PC-3 (cell line): Measurements from ENCODE around the gene TMEM184A. TPM values are rescaled to one million over a fixed set of nuclear protein-coding genes. Genes with fewer than 3 reads are reported as not detected.

Source experiments
- ATAC-seq: fragments of 200-7000 bp; cut with Tn5 transposase; 2 replicates; pipeline ENCODE4 v1.9.1; 2020; ENCODE audit warnings: mild to moderate bottlenecking, moderate library complexity
- BruUV-seq: library from RNA; stranded (reverse); fragments of 400-500 nt; replicated peaks from 2 replicates; lab custom pipeline; 2021; lab: Mats Ljungman, UMichigan
- CTCF ChIA-PET: fragments of 300-600 bp; sonication (Branson Sonifier 250); formaldehyde crosslinking; loops from one replicate; lab custom pipeline; 2022; ENCODE audit warnings: antibody characterized with exemption; lab: Charles Lee
- POLR2A ChIA-PET: fragments of 300-600 bp; sonication (Branson Sonifier 250); formaldehyde crosslinking; loops from one replicate; lab custom pipeline; 2022; ENCODE audit warnings: antibody characterized with exemption; ENCODE audit not compliant: unreplicated experiment; lab: Charles Lee
- DNase-seq: peaks from one replicate; pipeline ENCODE4 v3.0.0-alpha.2; 2015
- H2AFZ ChIP-seq: fragments of 300-600 bp; sonication (generic); 2 replicates; pipeline ENCODE4 v1.6.0; 2016; ENCODE audit warnings: antibody characterized with exemption, low read length
- H3F3A ChIP-seq: fragments of 300-600 bp; sonication (generic); one replicate; pipeline ENCODE4 v1.6.0; 2017; ENCODE audit warnings: antibody characterized with exemption, low read length, control low read depth, mild to moderate bottlenecking; ENCODE audit not compliant: unreplicated experiment
- H3K27ac ChIP-seq: fragments of 300-600 bp; sonication (generic); 2 replicates; pipeline ENCODE4 v1.5.1; 2016; ENCODE audit warnings: mild to moderate bottlenecking, low read length
- H3K27me3 ChIP-seq: fragments of 300-600 bp; sonication (generic); 2 replicates; pipeline ENCODE4 v1.6.1; 2016; ENCODE audit warnings: low read length, mixed read lengths
- H3K36me3 ChIP-seq: fragments of 300-600 bp; sonication (generic); 2 replicates; pipeline ENCODE4 v1.6.1; 2016; ENCODE audit warnings: low read depth, mixed run types, low read length, mixed read lengths
- H3K4me1 ChIP-seq: fragments of 300-600 bp; sonication (generic); 2 replicates; pipeline ENCODE4 v1.5.1; 2016; ENCODE audit warnings: low read length; ENCODE audit not compliant: insufficient read depth
- H3K4me2 ChIP-seq: fragments of 300-600 bp; sonication (generic); 2 replicates; pipeline ENCODE4 v1.6.0; 2016; ENCODE audit warnings: low read length
- H3K4me3 ChIP-seq: fragments of 300-600 bp; sonication (generic); 2 replicates; pipeline ENCODE4 v1.5.1; 2016; ENCODE audit warnings: mild to moderate bottlenecking, low read length, mixed read lengths
- H3K79me2 ChIP-seq: fragments of 300-600 bp; sonication (generic); 2 replicates; pipeline ENCODE4 v1.6.1; 2017; ENCODE audit warnings: low read length, mixed read lengths
- H3K9ac ChIP-seq: fragments of 300-600 bp; sonication (generic); 2 replicates; pipeline ENCODE4 v1.6.0; 2016; ENCODE audit warnings: mild to moderate bottlenecking, low read length
- H3K9me2 ChIP-seq: fragments of 300-600 bp; sonication (generic); replicated peaks from 2 replicates; pipeline ENCODE4 v1.6.1; 2016; ENCODE audit warnings: mixed run types, low read length, mixed read lengths
- H3K9me3 ChIP-seq: fragments of 300-600 bp; sonication (generic); 2 replicates; pipeline ENCODE4 v1.6.1; 2016; ENCODE audit warnings: low read length, mixed read lengths
- H4K20me1 ChIP-seq: fragments of 300-600 bp; sonication (generic); 2 replicates; pipeline ENCODE4 v1.6.1; 2016; ENCODE audit warnings: low read length, mixed read lengths
- CTCF ChIP-seq: fragments of 300-600 bp; sonication (generic); conservative IDR thresholded peaks from 2 replicates; pipeline ENCODE4 v1.5.1; 2017; ENCODE audit warnings: antibody characterized with exemption, low read depth, mild to moderate bottlenecking, low read length
- EZH2 ChIP-seq: fragments of 300-600 bp; sonication (generic); IDR thresholded peaks from one replicate; pipeline ENCODE4 v1.6.1; 2017; ENCODE audit warnings: antibody characterized with exemption, mild to moderate bottlenecking, low read length; ENCODE audit not compliant: unreplicated experiment
- EZH2phosphoT487 ChIP-seq: fragments of 300-600 bp; sonication (generic); IDR thresholded peaks from 2 replicates; pipeline ENCODE4 v1.6.1; 2018; ENCODE audit warnings: mild to moderate bottlenecking, antibody characterized with exemption, low read length, borderline replicate concordance
- intact Hi-C: fragments of 100-400 bp; cut with micrococcal nuclease; formaldehyde crosslinking; loops from 2 replicates; pipeline ENCODE4 v1.9.0; 2023
- total RNA-seq: library from RNA; depleted of rRNA; stranded (reverse); fragments of >200 nt; gene quantifications from 2 replicates; pipeline ENCODE4 v1.2.3, GENCODE V29; 2014

TMEM184A gene
- total RNA-seq, 1 experiment from 2014 or later = 23.1 TPM

GRCh38 chr7:1563981-1564602 is 8.1 kb upstream of the TMEM184A start:
- ATAC-seq (no peak), DNase-seq (no peak)
- CTCF ChIA-PET = no interaction called here
- Histone ChIP-seq H3K36me3 (peaks cover 5% of the 10 kb centered on the region; the same call in 1 of the 2 replicates), H3K27ac (no peak overlapping the region), H3K4me1 (peaks cover 47% of the 10 kb centered on the region), H2AFZ (no peak overlapping the region), H3K9me3 (no peaks in the 10 kb centered on the region), H3K9me2 (no peaks in the 10 kb centered on the region), H4K20me1 (no peaks in the 10 kb centered on the region), H3F3A (peaks cover 5% of the 10 kb centered on the region), H3K4me3 (no peak overlapping the region), H3K9ac (no peak overlapping the region), H3K79me2 (peaks cover 20% of the 10 kb centered on the region), H3K4me2 (no peak overlapping the region), H3K27me3 (no peaks in the 10 kb centered on the region)
- BruUV-seq = no TSS peak
- intact Hi-C loops = no loop called here
- TF ChIP-seq EZH2 (no peak), EZH2phosphoT487 (no peak)
- POLR2A ChIA-PET = no interaction called here

- Histone ChIP-seq H3K9me2 (no peaks in the 10 kb centered on the region), H3K27ac (no peak overlapping the region), H3K4me1 (peaks cover 42% of the 10 kb centered on the region), H3K27me3 (no peaks in the 10 kb centered on the region), H3K79me2 (peaks cover 13% of the 10 kb centered on the region), H3K4me3 (no peak overlapping the region), H2AFZ (no peak overlapping the region), H3F3A (peaks cover 2% of the 10 kb centered on the region), H4K20me1 (no peaks in the 10 kb centered on the region), H3K36me3 (peaks cover 5% of the 10 kb centered on the region; the same call in 1 of the 2 replicates), H3K9ac (no peak overlapping the region), H3K9me3 (no peaks in the 10 kb centered on the region), H3K4me2 (no peak overlapping the region)
- TF ChIP-seq CTCF = no peak
- TF ChIP-seq EZH2 = no peak
- no peak for TF ChIP-seq EZH2phosphoT487
- no peak for ATAC-seq
- intact Hi-C loops = no loop called here
- CTCF ChIA-PET = no interaction called here
- no peak for DNase-seq
- no TSS peak for BruUV-seq
- POLR2A ChIA-PET = no interaction called here
Observed at GRCh38 chr7:1562597-1563051, 6.6 kb upstream of the TMEM184A start.

GRCh38 chr7:1562116-1562515 is 6.1 kb upstream of the TMEM184A start:
- Histone ChIP-seq H3K4me1 (peaks cover 38% of the 10 kb centered on the region), H4K20me1 (no peaks in the 10 kb centered on the region), H3F3A (no peaks in the 10 kb centered on the region), H3K4me2 (no peak overlapping the region), H3K9ac (no peak overlapping the region), H3K4me3 (no peak overlapping the region), H3K36me3 (peaks cover 5% of the 10 kb centered on the region; the same call in 1 of the 2 replicates), H3K79me2 (peaks cover 12% of the 10 kb centered on the region), H3K27ac (no peak overlapping the region), H2AFZ (no peak overlapping the region), H3K27me3 (no peaks in the 10 kb centered on the region), H3K9me3 (no peaks in the 10 kb centered on the region), H3K9me2 (no peaks in the 10 kb centered on the region)
- CTCF ChIA-PET = no interaction called here
- intact Hi-C loops = no loop called here
- POLR2A ChIA-PET = no interaction called here
- ATAC-seq (no peak), DNase-seq (no peak)
- TF ChIP-seq CTCF (no peak), EZH2phosphoT487 (no peak), EZH2 (no peak)
- no TSS peak for BruUV-seq
